HG02678 (cell line): ENCODE data around the gene CCDC40.
"Not testable (repeated sequence)": the region's sequence is repeated elsewhere in the genome, so short reads cannot be mapped to it uniquely, and the experiment has no call there.

Experiments used
- ATAC-seq: cut with Tn5 transposase; IDR thresholded peaks from one replicate; pipeline ENCODE4 v1.9.1; 2021; ENCODE audit warnings: mild to moderate bottlenecking, moderate library complexity; ENCODE audit not compliant: unreplicated experiment

The CCDC40 gene, protein sequence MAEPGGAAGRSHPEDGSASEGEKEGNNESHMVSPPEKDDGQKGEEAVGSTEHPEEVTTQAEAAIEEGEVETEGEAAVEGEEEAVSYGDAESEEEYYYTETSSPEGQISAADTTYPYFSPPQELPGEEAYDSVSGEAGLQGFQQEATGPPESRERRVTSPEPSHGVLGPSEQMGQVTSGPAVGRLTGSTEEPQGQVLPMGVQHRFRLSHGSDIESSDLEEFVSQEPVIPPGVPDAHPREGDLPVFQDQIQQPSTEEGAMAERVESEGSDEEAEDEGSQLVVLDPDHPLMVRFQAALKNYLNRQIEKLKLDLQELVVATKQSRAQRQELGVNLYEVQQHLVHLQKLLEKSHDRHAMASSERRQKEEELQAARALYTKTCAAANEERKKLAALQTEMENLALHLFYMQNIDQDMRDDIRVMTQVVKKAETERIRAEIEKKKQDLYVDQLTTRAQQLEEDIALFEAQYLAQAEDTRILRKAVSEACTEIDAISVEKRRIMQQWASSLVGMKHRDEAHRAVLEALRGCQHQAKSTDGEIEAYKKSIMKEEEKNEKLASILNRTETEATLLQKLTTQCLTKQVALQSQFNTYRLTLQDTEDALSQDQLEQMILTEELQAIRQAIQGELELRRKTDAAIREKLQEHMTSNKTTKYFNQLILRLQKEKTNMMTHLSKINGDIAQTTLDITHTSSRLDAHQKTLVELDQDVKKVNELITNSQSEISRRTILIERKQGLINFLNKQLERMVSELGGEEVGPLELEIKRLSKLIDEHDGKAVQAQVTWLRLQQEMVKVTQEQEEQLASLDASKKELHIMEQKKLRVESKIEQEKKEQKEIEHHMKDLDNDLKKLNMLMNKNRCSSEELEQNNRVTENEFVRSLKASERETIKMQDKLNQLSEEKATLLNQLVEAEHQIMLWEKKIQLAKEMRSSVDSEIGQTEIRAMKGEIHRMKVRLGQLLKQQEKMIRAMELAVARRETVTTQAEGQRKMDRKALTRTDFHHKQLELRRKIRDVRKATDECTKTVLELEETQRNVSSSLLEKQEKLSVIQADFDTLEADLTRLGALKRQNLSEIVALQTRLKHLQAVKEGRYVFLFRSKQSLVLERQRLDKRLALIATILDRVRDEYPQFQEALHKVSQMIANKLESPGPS

DNA sequence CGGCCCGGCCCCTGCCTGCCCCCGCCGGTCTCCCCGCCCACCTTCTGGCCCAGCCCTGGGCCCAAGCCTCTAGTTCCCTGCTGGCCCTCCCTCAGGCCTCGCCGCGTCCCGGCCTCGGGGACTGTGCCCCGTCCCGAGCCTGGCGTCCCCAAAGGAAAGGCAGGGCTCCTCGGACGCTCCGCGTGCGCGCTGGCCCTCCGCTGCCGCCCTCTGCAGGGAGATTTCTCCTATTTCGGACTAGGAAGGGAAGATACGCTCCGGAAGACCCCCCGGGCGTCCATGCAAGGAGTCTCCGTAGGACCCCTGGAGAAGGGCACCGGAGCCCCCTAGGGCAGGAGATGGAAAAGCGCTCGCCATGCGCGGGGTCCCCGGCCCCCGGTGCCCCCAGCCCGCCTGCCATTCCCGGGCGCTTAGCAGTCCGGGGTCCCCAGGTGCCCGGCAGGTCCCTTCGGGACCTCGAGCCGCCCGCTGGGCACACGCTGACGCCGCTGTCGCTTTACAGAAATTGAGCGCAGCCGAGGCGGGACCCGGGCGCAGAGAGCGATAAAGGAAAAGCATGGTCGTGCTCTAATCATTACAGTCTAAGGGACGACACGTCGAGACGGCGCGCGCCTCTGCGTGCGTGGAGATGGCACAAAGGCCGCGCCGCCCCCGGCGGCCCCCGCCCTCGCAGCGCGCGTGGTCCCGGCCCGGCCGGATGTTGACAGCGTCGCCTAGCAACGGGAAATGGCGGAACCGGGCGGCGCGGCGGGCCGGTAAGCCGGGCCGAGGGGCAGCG lies at the start of gene CCDC40:
CCDC40 (plus strand) TSS at position 706 of the 778 bp plus-strand sequence; CDS start at position 727, 21 bp downstream.
- peak; percentile 48 for ATAC-seq

DNA sequence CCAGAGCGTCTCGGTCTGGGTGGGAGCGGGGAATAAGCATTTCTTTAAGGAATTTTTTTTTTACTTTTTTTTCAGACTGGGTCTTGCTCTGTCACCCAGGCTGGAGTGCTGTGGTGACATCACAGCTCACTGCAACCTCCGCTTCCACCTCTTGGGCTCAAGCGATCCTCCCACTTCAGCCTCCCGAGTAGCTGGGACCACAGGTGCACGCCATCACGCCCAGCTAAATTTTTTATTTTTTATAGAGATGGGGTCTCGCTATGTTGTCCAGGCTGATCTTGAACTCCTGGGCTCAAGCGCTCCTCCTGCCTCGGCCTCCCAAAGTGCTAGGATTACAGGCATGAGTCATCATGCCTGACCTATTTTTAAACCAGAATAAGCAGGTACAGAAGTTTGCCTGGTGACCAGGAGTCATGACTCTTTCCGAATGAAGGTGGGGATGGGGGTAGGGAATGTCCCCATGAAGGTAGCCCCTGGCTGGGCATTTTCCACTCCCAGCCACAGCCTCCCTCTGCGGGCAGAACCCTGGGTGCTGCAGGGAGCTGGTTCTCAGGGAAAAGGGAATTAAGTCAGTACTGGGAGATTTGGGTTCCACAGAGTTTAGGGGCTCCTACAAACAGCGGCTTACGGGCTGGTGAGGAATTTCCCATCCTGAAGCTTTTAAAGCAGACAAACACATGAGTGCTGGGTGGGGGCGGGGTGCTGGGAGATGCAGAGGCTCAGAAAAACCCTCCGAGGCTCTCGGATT lies 49.1 kb upstream of the CCDC40 start:
- no peak for ATAC-seq

DNA sequence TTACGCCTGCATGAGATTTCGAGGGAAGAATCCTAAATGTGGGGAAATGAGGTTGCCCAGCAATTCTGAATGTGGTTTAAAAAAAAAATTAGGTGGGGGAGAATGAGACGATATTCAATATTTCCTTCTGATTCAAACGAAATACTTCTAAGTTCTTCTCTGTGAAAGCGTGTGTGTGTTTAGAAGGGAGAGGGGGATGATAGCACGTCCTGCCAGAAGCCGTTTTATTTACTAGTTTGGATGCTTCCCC lies 48.6 kb upstream of the CCDC40 start:
- ATAC-seq, result no peak

DNA sequence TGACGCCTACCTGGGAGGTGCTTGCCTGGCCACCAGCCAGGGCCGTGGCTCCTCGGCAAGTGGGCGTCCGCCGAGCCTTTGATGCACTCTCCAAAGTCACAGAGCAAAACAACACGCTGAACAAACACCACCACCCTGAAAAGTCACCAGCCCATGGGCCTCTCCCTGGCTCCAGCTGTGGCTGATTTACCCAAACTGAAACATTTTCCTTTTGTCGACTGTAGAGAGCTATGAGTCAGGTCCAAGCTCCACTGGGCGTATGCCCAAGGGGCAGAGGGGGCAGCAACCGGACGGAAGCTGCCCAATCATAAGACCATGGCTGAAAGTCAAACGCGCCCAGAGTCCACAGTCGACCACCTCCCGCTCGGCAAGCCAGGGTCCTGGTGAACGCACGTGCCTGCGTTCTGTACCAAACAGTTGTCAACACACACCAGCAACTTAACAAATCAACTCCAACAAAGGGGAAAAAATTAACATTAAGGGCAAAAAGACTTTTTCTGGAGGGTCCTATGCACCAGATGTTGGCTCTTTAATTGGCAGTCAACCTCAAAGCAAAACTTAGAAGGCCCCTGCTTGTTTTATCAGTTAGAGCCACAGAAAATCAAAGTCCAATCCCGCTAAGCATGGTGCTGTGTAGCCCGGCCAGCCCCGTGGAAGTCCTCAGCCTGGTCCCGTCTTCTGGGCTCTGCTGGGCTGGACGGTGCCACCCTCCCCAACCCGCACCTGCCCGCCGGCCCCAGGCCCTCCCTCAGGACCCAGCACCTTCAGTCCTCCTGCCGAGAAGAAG lies 48.1 kb upstream of the CCDC40 start:
- ATAC-seq, result no peak

DNA sequence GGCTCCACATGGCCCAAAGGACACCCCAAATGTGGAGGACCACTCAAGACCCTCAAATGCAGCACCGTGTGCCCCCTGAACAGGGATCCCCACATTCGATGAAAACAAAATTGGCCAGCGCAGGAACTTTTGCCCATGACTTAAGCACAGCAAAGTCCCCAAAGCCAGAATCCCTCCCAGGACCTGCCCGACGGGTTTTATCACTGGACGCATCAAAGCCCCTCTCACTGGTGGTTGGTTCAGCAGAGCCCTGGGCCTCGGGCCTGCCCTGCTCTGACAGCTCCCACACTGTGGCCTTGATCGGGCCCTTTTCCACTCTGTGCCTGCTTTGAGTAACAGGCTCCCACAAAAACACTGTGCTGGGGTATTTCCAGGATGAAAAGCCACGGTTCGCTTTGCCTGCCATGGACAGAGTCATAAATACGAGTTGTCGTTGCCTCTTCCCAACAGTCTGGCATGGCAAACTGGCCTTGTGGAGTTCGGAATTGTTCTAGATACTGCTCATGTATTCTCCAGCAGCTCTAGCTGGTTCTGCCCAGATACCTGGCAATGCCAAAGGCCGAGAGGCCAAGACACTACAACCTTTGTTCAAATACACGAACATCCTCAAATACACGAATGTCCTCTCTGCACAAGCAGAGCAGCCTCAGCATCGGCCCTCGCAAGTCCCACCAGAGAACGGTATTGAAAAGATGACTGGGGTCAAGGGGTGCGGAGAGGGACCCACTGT lies 47.2 kb upstream of the CCDC40 start:
- no peak for ATAC-seq

DNA sequence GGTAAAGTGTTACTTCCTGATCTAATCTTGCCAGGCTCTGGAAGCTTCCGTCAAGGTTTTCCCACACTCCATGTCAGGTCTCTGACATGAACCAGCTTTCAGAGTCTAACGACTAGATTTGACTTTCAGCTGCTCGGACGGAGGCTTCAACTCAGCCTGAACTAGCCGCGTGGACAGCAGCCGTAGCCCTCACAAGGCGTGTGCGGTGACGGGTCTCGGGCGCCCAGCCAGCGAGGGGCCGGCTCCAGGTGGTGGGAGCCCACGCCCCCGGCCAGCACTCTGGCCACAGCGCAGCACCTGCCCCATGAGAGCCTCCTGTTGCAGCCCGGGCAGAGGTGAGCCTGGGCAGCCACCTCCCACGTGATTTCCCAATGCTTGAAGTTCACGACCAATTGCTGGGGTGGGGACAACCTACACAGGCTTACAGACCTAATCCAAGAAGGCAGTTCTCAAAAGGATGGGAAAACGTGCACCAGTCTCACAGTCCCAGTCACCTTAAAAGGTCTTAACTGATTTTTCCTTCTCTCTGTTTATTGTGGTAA lies 46.3 kb upstream of the CCDC40 start:
- ATAC-seq, result no peak

DNA sequence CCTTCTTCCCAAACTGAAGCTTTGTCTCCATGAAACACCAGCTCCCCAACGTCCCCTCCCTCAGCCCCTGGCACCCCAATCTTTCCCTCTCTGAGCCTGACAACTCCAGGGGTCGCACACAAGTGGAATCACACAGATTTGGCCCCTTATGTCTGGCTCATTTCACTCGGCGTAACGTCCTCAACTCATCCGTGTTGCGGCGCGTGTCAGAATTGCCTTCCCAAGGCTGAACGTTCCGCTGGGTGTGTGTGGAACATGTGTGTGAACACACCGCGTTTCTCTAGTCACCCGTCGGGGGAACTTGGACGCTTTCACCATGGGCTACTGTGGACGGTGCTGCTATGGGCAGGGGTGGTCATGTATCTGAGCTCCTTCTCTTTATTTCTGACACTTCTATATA lies 45.7 kb upstream of the CCDC40 start:
- no peak for ATAC-seq

DNA sequence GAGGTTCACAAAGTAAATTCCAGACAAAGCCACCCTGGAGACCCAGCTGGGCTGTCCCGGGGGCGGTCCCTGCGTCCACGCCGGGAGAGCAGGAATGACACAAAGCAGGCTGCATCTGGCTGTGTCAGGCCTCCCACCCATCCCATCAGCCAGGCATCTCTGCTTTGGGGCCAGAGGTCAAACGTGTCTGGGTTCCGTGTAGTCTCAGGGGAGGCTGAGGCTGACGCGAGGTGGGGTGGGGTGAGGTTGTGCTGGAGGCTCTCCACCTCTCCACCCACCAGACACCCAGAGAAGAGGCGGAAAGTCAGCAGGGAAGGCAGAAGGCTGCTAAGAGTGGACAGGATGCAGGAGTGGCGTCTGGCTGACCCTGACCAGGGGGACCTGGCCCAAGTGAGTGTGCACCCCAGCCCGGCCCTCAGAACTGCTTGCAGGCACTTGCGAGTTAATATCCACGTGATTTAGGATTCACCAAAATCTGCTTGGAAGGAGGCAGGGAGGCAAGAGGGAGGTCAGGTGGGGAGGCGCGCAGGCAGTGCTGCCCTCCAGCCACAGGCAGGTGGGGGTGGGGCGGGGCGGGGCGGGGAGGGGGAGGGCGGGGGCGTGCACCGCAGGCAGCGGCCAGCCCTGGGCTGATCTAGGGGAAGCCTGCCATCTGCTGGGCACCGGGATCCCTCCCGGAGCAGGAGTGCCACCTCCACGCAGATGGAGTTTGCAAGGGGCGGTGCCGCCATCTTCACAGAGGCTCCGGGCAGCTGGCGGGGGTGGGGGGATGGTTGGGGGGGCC lies 45.1 kb upstream of the CCDC40 start:
- no peak for ATAC-seq

DNA sequence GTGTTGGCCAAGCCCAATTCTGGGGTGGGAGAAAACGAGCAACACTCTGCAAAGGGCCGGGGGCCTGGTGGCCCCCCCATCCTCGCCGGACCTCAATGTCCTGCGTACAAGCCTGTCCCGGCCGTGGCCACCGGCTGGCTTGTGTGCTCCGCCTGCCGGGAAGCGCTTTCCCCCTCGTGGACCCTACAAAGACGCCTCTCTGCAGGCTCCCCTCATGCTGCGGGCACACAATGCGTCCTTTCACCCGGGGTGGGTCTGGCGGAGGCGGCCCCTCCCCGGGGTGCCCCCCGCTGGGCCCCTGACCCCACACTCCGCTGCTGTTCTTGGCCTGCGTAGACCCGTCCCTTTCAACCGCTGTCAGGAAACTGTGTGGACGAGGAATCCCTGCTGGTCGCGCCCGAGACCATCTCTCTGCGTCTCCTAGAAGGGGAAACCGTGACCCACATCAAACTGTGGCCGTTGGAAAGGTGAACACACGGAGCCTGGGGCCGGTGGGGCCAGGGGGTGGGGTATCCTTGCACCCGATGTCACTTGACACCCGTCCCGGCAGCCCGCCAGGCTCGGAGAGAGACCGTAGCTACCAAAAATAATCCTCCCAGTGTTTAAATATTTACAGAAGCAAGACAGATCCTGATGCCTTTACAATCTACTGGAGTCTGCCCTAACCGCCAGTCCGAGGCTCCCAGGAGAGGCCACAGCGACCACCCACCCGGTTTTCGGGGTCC lies 44.4 kb upstream of the CCDC40 start:
- no peak for ATAC-seq

DNA sequence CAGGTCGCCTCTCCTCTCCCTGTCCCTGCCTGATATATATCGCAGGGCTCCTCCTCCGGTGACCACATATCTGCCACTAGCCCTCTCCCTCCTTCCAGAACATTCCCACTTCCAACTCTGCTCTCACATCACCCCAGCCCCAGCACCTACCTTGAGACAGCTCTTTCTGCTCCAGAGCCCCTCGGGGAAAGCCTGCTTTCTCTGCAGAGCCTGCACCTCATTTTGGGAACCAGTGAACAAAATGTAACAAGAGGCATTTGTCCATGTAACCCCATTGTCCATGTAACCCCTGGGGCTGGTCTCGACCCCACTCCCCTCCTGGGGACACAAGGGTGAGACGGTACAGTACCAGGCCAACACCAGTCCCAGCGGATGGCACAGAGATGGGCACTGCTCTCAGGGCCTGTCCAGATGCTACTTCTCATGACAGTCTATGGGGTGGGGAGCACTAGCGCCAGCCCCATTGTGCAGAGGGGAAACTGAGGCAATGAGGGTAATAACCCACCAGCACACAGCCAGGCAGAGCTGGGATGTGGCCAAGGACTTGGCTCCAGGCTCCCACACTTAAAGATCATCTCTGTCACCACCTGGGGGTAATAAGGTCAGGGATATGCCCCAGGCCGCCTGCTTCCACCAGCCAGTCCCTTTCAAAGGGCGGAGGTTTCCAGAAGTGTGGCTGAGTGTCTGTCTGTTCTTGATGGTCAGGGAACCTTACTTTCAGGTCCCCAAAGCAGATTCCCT lies 43.6 kb upstream of the CCDC40 start:
- ATAC-seq, result no peak

DNA sequence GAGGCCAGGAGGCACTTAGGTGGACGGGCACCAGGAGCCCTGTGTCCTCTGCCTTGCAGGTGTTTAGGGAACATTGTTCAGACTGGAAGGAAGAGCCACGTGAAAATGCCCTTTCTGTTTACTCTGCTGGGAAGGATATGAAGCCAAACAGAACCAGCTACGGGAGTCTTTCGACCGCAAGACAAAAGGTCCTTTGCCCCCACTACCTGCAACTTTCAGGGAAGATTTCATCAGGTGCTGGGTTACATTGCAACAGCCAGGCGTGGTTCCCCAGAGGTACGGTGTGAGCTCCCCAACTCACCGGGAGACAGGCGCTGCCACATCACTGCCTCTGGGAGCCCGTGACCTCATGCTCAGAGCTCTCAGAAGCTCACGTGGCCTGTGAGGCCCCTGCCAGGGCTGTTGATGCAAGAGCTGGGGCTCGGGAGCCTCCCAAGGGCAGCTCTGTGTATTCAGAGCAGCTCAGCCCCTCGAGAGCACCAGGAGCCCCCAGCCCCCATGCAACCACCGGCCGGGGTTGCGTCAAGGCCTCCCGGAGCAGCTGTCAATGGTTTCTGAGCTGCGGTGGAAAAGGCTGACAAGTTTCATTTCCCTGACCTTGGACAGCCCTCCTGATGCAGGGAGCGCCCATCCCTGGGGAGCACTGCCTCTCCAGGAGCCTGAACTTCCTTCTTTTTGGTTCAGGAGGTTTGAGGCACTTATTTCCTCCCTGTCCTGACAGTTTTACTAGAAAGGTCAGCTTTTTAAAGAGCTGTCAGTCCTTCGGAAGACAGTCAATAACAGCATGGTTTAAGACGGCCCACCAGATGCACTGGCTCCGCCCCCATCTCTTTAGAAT lies 42.8 kb upstream of the CCDC40 start:
- peak; percentile 40 for ATAC-seq

DNA sequence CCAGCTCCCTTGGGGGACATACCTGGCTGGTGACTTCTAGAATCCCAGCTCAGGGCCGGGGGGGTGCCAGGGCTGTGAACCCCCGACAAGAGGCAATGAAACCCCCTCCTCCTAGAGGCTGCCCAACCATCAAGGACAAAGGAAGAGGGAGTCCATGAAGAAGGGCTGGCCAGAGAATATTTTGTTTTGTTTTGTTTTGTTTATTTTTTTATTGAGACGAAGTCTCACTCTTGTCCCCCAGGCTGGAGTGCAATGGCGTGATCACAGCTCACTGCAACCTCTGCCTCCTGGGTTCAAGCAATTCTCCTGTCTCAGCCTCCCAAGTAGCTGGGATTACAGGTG lies 42.2 kb upstream of the CCDC40 start:
- ATAC-seq, result not testable (repeated sequence)

DNA sequence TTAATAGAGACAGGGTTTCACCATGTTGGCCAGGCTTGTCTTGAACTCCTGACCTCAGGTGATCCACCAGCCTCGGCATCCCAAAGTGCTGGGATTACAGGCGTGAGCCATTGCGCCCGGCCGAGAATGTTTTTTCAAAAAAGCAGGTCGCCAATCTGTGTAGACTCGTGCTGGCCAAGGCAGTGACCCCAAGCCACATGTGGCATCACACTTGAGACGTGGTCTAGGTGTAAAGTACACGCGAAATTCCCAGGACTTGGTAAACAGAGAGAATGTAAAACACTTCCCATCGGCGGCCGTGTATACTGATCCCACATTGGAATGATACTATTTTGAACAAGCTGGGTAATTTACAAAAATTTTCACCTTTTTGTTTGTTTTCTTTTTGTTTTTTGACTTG lies 41.8 kb upstream of the CCDC40 start:
- no peak for ATAC-seq

DNA sequence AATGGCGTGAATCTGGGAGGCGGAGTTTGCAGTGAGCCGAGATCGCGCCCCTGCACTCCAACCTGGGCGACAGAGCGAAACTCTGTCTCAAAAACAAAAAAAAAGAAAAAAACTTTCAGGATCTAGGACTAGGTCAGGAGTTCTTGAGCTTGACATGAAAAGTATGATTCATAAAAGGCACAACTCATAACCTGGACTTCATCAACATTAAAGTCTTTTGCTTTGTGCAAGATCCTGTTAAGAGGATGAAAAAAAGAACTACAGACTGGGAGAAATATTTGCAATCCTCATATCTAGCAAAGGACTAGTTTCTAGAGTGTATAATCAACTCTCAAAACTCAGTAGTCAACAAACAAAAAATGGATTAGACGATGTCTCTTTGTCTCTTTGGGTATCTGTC lies 40.7 kb upstream of the CCDC40 start:
- ATAC-seq, result no peak

DNA sequence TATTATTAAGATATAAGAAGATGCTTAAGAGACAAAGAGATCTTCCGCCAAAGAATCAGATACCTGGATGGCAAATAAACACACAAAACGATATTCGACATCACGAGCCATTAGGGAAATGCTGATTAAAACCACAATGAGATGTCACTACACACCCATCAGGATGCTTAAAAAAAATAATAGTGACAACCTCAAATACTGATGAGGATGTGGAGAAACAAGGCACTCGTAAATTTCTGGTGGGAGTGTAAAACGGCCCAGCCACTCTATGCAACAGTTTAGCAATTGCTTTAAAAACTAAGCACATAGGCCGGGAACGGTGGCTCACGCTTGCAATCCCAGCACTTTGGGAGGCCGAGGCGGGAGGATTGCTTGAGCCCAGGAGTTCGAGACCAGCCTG lies 40.2 kb upstream of the CCDC40 start:
- ATAC-seq, result no peak
